Central memory CD4-positive, alpha-beta T cell (primary cell): ENCODE measurements around the gene ZNF397.

Experiments used
- DNase-seq: peaks from one replicate; pipeline ENCODE4 v3.0.0; 2022

Gene ZNF397

GRCh38 chr18:35247412-35248249, 6.8 kb downstream of the ZNF397 start:
- DNase-seq, result no peak

DNA sequence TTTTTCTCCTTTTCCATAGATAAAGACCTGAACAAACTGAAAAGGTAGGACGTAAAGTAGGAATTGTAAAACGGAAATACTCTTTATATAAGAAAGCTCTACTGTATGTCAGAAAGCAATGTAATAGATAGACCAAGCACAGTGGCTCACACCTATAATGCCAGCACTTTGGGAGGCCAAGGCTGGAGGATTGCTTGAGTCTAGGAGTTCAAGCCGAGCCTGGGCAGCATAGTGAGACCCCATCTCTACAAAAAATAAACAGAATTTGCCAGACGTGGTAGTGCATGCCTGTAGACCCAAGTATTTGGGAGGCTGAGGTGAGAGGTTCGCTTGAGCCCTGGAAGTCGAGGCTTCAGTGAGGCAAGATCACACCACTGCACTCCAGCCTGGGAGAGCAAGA, 7.6 kb downstream of the ZNF397 start:
- no peak for DNase-seq

DNA sequence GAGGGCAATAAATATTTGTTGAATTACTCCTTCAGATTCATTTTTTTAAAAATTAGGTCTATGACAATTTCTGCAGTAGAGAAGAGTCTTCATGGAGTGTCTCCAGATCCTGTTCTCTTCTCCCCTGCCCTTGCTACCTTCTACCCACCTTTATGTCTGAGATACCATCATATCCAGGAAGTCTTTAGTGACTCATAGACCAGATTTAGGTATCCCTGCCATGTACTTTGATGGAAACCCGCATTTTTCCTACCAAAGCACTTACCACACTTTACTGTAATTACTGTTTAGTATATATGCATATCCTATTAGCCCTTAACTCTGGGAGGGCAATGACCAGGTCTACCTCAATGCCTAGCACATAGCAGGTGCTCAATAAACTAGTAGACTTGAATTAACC, 11.6 kb downstream of the ZNF397 start:
- no peak for DNase-seq

DNA sequence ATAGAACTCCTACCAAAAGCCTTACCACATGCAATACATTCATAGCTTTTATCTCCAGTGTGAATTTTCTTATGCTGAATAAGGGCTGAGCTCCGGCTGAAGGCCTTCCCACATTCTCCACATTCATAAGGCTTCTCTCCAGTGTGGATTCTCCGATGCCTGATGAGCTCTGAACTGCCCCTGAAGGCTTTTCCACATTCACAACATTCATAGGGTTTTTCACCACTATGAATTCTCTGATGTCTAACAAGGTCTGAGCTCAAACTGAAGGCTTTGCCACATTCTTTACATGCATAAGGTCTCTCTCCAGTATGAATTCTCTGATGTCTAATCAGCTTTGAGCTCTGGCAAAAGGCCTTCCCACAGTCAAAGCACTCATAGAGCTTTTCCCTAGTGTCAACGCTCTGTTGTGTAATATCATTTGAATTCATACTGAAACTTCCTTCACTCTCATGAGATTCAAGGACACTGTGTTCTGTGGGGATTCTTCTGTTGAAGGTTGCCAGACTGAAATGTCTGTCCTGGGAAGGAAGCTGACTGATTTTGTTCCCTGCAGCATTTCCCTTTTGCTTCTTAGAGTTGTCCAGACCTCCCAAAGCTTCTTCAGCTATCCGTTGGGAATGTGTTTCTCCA, 12.9 kb downstream of the ZNF397 start:
- no peak for DNase-seq

DNA sequence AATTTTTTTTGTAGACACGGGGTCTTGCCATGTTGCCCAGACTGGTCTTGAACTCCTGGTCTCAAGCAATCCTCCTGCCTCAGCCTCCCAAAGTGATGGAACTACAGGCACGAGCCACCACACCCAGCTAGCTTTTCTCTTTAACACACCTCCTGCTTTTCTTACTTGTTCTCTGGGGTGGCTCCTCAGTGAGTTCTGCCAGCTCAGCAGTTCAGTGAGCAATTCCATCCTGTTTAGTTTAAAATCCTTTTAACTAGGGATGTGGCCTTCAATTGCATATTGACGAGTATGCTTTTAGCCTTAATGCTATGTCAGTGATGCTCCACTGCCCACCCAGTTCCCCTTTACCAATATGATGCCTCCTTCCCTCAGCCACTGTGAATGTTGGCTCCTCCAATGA, 16.1 kb downstream of the ZNF397 start:
- DNase-seq, result no peak

GRCh38 chr18:35264409-35264808, 23.6 kb downstream of the ZNF397 start:
- no peak for DNase-seq

DNA sequence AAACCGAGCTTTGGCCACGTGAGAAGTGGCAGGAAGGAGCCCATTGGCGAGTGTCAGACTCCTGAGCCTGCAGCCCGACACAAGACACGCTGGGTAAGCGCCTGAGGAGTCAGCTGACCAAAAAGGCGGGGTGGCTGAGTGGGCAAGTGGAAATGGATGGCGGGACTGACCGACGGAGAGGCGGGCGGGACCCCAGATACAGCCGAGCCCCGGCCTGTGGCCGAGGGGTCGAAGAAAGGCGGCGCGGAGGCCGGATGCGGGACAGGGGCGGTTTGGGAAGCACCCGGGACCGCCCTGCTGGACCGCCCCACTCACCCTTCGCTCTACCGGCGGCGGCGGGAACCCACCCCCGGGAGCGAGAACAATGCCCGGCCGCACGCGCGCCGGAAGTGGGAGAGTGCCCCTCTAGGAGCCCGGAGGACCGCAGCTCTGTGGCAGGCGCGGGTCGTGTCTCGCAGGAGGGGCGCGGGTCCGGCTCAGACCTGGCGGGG, 26.4 kb downstream of the ZNF397 start:
- peak; percentile 54 for DNase-seq

DNA sequence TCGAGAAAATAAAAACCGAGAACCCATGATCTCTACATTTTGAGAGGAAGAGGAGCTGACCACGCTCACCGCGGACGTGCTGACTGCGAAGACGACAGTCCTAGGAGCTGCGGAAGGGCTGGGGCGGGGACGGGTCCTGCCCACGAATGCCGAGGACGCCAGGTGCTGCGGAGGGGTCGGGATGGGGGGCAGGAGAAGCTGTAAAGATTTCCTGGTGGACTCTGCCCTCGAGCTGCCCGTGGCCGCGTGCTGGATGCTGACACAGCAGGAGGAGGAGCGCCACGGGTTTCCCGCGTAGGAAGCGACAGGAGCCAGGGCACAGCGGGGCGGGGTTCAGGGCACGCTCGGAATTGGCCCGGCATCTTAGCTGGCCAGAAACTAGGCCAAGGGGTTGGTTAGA, 27.0 kb downstream of the ZNF397 start:
- peak; percentile 3 for DNase-seq

GRCh38 chr18:35268821-35269220, 28.0 kb downstream of the ZNF397 start:
- no peak for DNase-seq

GRCh38 chr18:35271656-35272055, 30.8 kb downstream of the ZNF397 start:
- no peak for DNase-seq

DNA sequence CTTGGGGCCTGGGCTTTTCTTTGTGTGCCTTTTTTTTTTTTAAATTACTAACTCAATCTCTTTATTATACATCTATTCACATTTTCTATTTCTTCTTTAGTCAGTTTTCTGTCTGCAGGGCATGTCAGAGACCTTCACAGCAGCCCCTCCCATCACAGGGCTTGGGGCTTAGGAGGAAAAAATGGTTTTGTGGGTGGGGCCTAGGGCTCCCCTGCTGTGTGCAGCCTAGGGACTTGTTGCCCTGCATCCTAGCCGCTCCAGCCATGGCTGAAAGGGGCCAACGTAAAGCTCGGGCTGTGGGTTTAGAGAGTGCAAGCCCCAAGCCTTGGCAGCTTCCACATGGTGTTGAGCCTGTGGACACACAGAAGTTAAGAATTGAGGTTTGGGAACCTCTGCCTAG, 35.4 kb downstream of the ZNF397 start:
- DNase-seq, result no peak

- no peak for DNase-seq
Measured at GRCh38 chr18:35277633-35278032, 36.8 kb downstream of the ZNF397 start.

DNA sequence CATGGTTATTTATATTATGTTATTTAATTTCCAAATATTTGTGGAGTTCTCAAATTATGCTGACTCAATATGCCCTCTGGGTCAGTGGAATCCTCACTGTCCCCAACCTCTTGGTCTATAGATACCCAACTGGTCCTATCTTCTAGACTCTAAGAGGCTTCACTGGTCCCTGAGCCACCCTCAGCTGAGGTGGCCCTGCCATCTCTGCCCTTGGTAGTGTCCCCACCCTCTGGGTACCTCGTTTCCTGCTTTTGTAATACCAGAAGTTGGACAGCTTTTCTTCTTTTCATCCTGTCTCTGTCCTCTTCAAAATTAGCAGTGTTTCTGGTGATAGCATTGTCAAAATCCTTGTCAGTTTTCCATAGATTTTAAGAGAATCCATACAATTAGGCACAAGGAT, 37.3 kb downstream of the ZNF397 start:
- no peak for DNase-seq

GRCh38 chr18:35278969-35279368, 38.1 kb downstream of the ZNF397 start:
- no peak for DNase-seq

GRCh38 chr18:35282353-35282752, 41.5 kb downstream of the ZNF397 start:
- no peak for DNase-seq

DNA sequence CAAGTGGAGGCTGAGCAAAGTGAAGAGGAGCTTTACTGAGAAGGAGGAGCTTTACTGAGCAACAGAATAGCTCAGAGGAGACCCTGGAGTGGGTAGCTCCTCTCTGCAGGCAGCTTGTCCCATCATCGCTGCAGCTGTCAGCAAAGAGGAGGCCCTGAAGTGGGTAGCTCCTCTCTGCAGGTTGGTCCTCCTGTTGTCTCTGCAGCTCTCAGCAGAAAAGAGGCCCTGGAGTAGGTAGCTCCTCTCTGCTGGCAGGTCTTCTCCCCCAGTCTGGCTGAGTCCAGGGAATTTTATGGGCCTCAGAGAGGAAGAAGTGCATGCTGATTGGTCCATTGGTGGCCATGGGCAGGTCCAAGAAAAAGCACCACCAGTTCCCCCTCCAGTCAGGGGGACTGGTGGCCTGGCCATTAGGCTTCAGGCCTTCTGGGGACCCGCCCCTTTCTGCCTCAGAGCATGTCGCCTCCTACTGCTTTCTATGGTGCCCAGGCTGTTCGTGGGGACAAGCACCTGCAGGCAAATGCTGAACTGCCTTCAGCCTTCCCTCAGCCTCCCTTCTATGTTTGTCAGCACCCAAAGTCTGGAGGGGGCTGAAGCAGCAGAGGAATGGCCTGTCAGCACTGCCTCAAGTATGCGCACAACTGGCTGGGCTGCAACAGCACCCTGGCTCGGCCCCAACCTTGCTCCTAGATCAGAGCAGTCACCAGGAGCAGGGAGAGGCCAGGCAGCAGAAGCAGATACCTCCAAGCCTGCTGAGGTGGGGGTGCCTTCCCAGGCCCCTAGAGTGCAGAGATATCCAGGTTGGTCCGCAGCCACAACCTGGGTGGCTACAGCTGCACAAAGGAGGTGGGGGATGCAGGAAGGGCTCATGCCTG, 43.3 kb downstream of the ZNF397 start:
- no peak for DNase-seq

DNA sequence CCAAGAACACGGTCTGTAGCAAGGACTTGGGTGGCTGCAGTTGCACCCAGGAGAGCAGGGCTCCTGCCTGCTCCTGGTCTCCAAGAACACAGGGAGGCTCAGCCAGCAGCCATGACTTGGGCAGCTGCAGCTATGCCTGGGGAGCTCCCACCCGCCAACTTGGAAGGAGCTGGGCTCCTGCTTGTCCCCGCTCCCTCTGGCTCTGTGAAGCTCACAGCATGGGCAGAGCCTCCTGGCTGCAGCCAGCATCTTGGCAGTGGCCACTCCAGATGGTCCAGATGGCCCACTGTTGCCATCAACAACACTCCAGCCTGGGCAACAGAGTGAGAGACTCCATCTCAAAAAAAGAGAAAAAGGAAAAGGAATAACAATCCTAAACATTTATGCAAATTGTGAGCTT, 44.0 kb downstream of the ZNF397 start:
- no peak for DNase-seq

GRCh38 chr18:35289293-35289692, 48.5 kb downstream of the ZNF397 start:
- DNase-seq, result no peak

- DNase-seq, result no peak
Measured at GRCh38 chr18:35289727-35290093, 48.9 kb downstream of the ZNF397 start.

DNA sequence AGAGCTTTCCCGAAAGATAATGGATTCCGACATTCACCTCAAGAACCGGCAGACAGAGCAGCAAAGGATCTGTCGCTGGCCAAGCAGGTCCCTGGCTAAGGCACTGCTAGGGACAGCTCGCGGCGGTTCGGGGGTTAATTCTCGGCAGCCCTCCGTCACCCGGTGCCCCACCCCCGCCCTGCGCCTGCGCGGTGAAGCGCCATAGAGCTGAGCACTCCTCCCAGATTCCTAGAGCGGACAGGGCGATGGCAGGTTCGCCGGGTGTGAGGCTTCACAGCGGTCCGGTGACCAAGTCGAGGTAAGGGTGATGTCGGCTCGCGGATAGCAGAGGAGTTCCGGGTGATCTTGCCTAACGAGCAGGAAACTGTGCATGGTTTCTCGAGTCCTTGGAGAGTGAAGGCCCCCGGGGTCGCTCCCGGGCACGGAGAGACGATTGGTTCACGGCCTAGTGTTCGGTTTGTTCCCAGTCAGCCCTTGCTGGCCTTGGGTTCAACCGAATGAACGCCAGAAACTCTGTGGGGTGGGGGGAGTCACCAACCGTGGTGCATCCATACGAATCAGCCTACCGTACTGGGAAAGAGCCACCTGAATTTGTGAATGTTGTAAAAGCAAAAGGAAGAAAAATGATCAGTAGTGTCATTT, 49.4 kb downstream of the ZNF397 start, which contains the start of gene ZSCAN30:
TSS of gene ZSCAN30 (minus strand) at position 136 of the 642 bp plus-strand sequence. CDS start 25,877 bp downstream, outside the sequence.
- peak; percentile 92 for DNase-seq

- no peak for DNase-seq
Measured at GRCh38 chr18:35291166-35291565, 50.3 kb downstream of the ZNF397 start.

DNA sequence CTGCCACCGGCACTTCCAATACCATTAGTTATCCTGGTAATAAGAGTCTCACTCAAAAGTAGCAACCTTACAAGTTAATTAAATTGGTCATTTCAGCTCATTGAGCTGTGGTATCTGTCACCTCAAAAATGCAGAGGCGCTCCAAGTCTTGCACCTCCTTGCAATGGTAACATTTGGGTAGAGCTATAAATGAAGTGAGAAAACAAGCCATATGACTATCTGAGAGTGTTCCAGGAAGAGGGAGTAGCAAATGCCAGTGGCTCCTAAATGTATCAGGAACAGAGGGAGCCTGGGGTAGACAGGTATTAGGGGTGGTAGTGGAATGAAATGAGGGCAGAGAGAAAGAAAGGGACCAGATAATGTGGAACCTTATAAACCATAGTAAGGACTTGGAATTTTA, 55.2 kb downstream of the ZNF397 start:
- DNase-seq, result no peak

GRCh38 chr18:35303610-35304009, 62.8 kb downstream of the ZNF397 start:
- no peak for DNase-seq
